CD4-positive, alpha-beta T cell treated with Interferon gamma for 1 hour (primary cell): ENCODE results near the gene HOXA4.

Experiments
- DNase-seq: peaks from one replicate; pipeline ENCODE4 v3.0.0-alpha.2; 2020

HOXA4 gene

DNA sequence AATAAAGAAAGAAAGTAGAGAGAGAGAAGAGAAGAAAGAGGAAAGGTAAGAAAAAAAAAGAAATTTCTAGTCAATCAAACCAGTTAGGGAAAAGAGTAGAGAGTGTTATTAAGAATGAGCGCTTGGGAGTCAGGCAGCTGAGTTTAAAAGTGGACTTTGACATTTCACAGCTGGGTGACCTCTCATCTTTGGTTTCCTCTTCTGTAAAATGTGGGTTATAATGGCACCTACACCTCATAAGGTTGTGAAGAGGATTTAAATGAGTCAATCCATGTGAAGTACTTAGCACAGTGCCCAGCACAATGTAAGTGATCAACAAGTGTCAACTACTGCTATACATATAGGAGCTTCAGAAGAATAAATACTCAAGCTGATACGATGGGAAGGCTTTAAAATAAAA, 46.9 kb downstream of the HOXA4 start:
- no peak for DNase-seq

DNA sequence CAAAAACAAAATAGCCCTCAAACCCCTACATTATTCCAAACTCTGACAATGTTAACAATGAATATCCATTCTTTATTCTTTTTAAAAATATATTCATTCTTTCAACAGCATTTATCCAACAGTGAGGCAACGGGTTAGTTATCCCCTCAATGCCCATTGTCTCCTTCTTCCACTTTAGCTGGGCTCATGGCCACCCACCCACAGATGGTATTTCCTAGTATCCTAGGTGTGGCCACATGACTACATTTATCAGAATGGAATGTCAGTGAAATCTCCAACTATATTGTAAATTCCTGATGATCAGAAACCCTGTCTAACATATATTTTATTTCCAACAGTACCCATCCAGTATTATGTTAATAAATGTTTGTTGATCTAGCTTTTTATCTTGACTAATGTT, 48.4 kb downstream of the HOXA4 start:
- no peak for DNase-seq

DNA sequence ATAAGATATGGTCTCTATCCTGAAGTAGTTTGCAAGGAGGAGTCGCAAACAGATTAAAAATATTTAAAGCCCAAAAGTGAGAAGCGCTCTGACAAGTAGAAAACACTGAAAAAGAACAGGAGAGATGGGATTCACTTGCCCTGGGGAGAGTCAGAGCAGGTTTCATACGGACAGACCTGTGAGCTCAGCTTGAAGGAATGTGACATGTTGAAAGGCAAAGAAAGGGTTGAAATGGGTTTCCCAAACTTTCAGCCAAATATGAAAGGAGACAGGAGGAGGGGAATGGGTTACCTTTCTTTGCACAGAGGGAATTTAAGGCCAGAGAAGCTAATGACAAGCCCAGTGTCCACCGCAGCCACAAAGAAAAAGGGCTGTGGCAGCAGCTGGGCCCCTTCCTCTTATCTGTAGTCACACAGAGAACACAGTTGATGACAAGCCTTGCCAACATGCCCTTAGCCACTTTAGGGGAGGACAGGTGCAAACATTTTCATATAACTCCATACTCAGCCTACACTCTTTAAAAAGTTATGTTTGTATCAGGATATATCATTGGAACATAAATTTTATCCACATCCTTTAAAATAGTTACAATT, 49.6 kb downstream of the HOXA4 start:
- no peak for DNase-seq

DNA sequence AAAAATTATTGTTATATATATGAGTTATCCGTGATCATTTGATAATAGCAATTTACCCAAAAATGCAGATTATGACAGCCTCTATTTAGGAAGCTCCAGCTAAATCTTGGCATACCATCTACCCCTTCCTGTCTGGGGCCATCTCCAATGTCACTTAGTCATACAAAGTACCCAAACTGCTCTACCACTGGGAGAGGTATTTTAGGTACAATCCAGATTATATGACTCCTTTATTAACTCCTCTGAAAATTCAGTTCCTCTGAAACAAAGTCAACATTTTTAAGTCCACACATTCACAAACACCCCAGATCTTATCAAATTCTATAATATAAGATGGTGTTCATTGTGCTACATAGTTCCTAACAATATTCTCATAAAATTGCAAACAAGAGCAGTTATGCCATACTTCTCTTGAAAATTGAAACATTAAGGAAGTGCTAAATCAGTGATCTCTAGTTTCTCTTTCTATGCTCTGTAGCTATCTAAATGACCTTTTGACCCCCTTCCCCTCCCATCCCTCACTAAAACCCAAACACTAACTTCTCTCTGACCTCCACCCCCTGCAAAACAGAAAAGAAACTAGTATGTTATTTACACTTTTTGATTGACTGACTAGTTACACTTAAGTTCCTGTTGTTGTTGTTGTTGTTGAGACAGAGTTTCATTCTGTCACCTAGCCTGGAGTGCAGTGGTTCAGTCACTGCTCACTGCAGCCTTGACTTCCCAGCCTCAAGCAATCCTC, 51.2 kb downstream of the HOXA4 start:
- no peak for DNase-seq

DNA sequence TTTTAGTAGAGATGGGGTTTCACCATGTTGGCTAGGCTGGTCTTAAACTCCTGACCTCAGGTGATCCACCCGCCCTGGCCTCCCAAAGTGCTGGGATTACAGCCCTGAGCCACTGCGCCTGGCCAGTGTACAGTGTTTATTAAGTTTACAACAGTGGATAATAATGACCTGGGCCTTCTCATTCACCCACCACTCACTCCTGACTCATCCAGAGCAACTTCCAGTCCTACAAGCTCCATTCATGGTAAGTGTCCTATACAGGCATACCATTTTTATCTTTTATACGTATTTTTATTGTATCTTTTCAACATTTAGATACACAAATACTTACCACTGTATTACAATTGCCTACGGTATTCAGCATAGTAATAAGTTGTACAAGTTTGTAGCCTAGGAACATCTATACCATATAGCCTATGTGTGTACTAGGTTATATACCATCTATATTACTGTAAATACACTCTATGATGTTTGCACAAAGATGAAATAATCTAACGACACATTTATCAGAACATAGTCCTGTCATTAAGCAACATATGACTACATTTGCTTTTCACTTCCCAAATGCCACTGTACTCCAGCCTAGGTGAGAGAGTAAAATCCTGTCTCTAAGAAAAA, 51.8 kb downstream of the HOXA4 start:
- DNase-seq, result no peak
